NOMO-1 treated with DMSO at 0.1 percent for 48 hours (cell line): ENCODE results near the gene HMGN5.

Source experiments
- DNase-seq: peaks from one replicate; lab custom pipeline; 2025; ENCODE audit not compliant: unreplicated experiment; lab: John Stamatoyannopoulos, UW

HMGN5 gene, protein sequence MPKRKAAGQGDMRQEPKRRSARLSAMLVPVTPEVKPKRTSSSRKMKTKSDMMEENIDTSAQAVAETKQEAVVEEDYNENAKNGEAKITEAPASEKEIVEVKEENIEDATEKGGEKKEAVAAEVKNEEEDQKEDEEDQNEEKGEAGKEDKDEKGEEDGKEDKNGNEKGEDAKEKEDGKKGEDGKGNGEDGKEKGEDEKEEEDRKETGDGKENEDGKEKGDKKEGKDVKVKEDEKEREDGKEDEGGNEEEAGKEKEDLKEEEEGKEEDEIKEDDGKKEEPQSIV

DNA sequence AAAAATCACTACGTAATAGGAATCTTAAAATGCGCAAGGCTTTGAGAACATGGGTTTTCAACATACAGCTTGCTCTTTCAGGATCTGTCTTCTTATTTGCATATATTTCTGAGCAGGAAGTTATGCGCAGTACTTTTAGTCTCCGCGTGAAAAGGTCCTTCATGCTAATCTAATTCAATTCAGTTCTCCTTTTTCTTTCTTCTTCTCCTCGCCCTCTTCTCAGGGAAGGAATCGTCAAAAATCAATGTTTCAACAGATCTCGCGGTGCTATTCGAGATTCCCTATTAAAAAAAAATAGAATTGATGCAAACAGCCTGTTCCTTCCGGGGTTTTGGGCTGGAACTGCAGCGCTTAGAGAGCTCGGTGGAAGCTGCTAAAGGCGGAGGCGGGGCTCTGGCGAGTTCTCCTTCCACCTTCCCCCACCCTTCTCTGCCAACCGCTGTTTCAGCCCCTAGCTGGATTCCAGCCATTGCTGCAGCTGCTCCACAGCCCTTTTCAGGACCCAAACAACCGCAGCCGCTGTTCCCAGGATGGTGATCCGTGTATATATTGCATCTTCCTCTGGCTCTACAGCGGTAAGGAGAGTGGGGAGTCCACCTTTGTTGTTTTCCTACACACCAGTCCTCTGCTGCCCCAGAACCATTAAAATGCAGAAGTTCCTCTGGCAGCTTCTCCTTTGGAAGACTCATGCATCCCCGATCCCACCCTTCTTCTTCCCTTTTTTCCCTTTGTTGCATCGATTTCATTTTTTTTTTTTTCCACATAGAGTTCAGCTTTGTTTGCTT is at the start of gene HMGN5, which contains the start of gene SH3BGRL:
HMGN5 (minus strand) TSS at position 243 of the 785 bp plus-strand sequence. CDS start 80,364 bp downstream, outside the sequence.
SH3BGRL (plus strand) TSS at position 432 of the 785 bp plus-strand sequence; CDS start at position 531, 99 bp downstream.
- peak; percentile 91 for DNase-seq

GRCh38 chrX:81241753-81242152 is 40.0 kb upstream of the HMGN5 start:
- no peak for DNase-seq

GRCh38 chrX:81240701-81241331 is 39.1 kb upstream of the HMGN5 start:
- DNase-seq = no peak

DNA sequence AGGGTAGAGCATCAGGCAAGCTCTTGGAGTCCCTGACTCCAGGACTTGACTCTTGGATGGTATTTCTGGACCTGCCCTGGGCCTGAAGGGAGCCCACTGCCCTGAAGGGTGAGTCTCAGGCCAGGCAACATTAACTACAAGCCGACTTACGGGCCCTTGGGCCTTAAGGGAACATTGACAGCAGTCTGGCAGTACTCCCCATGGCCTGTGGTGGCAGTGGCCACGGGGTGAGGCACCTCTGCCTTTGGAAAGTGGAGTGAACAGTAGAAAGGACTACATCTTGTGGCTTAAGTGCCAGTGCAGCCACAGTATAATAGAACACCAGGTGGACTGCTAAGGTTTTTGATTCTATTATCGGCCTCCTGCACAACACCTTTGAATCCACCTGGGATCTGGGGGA is 36.5 kb upstream of the HMGN5 start:
- no peak for DNase-seq

DNA sequence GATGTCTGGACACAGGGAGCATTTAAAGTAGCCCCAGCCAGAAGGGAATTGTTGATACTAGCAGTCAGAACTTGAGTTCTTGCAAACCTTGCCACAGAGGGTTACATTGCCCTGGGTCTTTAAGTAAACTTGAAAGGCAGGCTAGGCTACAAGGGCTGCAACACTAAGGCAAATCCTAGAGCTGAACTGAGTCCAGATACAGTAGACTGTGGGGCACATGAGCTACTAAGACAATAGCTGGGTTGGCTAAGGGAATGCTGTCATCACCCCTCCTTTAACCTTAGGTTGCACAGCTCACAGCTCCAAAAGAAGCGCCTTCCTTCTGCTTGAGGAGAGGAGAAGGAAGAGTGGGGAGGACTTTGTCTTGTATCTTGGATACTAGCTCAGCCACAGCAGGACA is 35.8 kb upstream of the HMGN5 start:
- DNase-seq = no peak

- DNase-seq = no peak
These were observed 30.5 kb upstream of the HMGN5 start for GRCh38 chrX:81232218-81232617.

- DNase-seq = no peak
These were observed 29.8 kb upstream of the HMGN5 start for GRCh38 chrX:81231476-81231875.

GRCh38 chrX:81229901-81230300 is 28.2 kb upstream of the HMGN5 start:
- no peak for DNase-seq

- DNase-seq = no peak
These were observed 27.5 kb upstream of the HMGN5 start for GRCh38 chrX:81229229-81229628.

DNA sequence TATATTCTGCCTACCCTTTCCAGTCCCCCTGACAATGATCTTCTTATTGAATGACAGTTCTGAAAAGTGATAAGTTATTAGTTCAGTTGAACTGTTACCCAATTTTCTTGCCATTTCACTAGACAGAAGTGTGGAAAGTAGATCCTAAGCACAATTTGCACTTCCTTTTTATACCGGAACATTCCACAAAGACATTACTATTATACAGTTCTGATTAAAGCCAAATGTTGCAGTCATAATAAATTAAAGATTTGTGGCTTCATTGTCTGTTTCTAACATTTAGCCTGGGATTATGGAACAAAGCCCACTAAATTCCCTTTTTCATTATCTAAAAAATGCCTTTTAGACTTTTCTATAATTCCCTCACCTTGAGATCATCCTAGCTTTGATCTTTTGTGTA is 14.0 kb upstream of the HMGN5 start:
- no peak for DNase-seq

- DNase-seq = no peak
These were observed 7.2 kb upstream of the HMGN5 start for GRCh38 chrX:81208916-81209315.

DNA sequence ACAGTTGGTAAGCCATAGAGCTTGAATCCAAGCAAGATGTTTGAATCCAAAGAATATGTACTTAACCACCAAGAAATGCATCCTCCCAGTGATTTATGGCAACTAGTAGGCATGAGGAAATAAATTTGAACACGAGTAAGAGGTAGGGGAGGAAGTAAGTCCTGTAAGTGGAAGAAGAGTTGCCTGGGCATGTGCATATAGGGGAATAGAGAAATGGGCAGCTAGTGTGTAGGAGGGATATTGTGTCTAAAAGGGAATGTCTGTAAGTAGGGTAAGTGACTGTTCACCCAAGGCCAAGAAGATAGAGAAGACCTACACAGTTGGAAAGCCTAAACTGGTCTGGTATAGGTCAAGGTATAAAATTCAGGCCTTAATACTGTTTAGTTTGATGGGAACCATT is 4.8 kb upstream of the HMGN5 start:
- no peak for DNase-seq

GRCh38 chrX:81205551-81205950 is 3.8 kb upstream of the HMGN5 start:
- no peak for DNase-seq

- no peak for DNase-seq
These were observed 1.2 kb upstream of the HMGN5 start for GRCh38 chrX:81202943-81203342.

GRCh38 chrX:81202456-81202819 is 725 bp upstream of the HMGN5 start:
- DNase-seq = no peak

DNA sequence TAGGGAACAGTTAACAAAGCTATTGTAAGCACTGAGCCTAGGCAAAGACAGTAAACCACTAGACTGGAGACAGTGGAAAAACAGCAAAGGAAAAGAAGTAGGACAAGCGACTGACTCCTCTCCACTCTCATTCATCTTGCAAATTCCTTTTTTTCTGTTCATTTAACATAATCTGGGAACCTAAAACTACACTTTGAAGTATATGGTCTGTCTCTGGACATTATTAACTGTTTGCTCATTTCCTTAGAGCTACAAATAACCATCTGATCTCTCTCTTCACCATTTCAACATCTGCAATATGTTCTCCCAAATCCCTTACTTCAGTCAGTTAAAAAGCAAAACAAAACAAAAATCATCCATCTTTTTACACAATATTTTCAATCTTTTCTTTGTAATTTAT is 642 bp downstream of the HMGN5 start:
- DNase-seq = no peak

- peak; percentile 15 for DNase-seq
These were observed 6.0 kb downstream of the HMGN5 start for GRCh38 chrX:81195712-81196111.

DNA sequence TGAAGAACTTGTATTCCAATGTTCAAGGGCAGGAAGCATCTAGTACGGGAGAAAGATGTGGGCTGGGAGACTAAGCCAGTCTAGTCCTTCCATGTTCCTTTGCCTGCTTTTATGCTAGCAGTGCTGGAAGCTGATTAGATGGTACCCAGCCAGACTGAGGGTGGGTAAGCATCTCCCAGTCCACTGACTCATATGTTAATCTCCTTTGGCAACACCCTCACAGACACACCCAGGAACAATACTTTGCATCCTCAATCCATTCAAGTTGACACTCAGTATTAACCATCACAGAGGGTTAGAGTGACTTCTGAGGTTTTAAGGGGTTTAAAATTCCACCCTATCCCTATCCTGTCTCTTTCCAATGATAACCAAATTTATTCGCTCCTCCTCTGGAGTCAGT is 6.5 kb downstream of the HMGN5 start:
- DNase-seq = no peak

DNA sequence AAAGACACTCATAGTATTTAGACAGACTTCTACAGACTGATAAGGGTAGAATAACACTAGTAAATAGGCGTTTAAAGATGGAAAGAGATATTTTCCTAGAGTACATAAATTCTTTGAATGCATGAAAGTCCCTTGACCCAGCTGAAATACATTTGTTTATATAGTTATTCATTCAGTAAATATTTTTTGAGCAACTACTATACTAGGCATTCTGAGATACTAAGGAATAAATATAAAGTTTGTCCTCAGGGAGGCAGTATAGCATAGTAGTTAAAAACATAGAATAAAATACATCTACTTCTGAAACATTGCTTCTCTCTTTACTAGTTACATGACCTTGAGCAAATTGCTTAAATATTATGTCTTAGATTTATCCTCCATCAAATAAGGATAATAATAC is 27.4 kb downstream of the HMGN5 start:
- DNase-seq = peak; percentile 26

GRCh38 chrX:81168391-81168790 is 33.3 kb downstream of the HMGN5 start:
- DNase-seq = no peak

- peak; percentile 74 for DNase-seq
These were observed 80.0 kb downstream of the HMGN5 start for GRCh38 chrX:81121513-81122363.
